ENCODE data around the gene CXorf49B.

Gene CXorf49B

DNA sequence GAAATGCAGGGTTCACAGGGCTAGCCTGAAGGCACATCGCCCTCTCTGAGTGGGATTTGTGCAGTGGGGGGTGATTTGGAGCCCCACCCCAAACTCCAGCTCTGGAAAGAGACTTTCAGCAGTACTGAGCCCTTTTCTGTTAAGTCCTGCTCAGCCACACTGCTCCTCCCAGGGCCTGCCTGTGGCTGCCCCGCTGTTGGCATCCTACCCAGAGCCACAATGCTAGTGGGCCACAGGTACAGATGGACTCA, 52.7 kb downstream of the CXorf49B start:
- TF ChIP-seq, protein P1, sequence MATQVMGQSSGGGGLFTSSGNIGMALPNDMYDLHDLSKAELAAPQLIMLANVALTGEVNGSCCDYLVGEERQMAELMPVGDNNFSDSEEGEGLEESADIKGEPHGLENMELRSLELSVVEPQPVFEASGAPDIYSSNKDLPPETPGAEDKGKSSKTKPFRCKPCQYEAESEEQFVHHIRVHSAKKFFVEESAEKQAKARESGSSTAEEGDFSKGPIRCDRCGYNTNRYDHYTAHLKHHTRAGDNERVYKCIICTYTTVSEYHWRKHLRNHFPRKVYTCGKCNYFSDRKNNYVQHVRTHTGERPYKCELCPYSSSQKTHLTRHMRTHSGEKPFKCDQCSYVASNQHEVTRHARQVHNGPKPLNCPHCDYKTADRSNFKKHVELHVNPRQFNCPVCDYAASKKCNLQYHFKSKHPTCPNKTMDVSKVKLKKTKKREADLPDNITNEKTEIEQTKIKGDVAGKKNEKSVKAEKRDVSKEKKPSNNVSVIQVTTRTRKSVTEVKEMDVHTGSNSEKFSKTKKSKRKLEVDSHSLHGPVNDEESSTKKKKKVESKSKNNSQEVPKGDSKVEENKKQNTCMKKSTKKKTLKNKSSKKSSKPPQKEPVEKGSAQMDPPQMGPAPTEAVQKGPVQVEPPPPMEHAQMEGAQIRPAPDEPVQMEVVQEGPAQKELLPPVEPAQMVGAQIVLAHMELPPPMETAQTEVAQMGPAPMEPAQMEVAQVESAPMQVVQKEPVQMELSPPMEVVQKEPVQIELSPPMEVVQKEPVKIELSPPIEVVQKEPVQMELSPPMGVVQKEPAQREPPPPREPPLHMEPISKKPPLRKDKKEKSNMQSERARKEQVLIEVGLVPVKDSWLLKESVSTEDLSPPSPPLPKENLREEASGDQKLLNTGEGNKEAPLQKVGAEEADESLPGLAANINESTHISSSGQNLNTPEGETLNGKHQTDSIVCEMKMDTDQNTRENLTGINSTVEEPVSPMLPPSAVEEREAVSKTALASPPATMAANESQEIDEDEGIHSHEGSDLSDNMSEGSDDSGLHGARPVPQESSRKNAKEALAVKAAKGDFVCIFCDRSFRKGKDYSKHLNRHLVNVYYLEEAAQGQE (IDR thresholded peaks at IDR 0.05; ENCODE audit: insufficient read depth in 1 of 2, low read depth in 2 of 2, low read length in 2 of 2): no peak
- TF ChIP-seq POLR2AphosphoS5 (IDR thresholded peaks at IDR 0.05; ENCODE audit: low read depth, low read length) (no peak), FOXP2 (optimal IDR thresholded peaks at IDR 0.05; ENCODE audit: borderline replicate concordance, extremely low read depth, extremely low read length, insufficient read depth) (no peak), TAF1 (IDR thresholded peaks at IDR 0.05; ENCODE audit: borderline replicate concordance, insufficient read depth, low read length) (no peak), SIN3A (IDR thresholded peaks at IDR 0.05; ENCODE audit: borderline replicate concordance, insufficient read depth, low read length) (no peak)

All from PFSK-1 (cell line).